Naive thymus-derived CD4-positive, alpha-beta T cell (primary cell): Measurements from ENCODE around the gene LECT2. TPM values are rescaled to one million over a fixed set of nuclear protein-coding genes. Genes with fewer than 3 reads are reported as not detected.
A peak's percentile ranks its signal among the peaks of the same experiment; 100 is the strongest.

Source experiments
- ATAC-seq: fragments of 150-1000 bp; cut with Tn5 transposase; 2 replicates; pipeline ENCODE4 v1.10.0; 2021; ENCODE audit warnings: mild to moderate bottlenecking, moderate library complexity
- CTCF ChIA-PET: fragments of 350-600 bp; sonication (Branson Sonifier 250); formaldehyde crosslinking; loops from one replicate; lab custom pipeline; 2021; ENCODE audit warnings: antibody characterized with exemption; lab: Charles Lee
- POLR2A ChIA-PET: fragments of 350-600 bp; sonication (Branson Sonifier 250); formaldehyde crosslinking; loops from one replicate; lab custom pipeline; 2021; ENCODE audit warnings: antibody characterized with exemption, inconsistent platforms; lab: Charles Lee
- DNase-seq, 9 donors: peaks; one replicate each; pipeline versions ENCODE4 v3.0.0 to v3.0.0-alpha.2; 2020 to 2022; ENCODE audit warnings: mixed read lengths in 1 of 9
- H3K27ac ChIP-seq: one replicate; pipeline ENCODE4 v1.7.0; 2013; ENCODE audit warnings: mild to moderate bottlenecking, low read depth, low read length, moderate library complexity
- H3K27me3 ChIP-seq, 2 donors: one replicate each; pipeline ENCODE4 v1.7.0; 2013; ENCODE audit warnings: low read length in 2 of 2, mild to moderate bottlenecking in 2 of 2, moderate library complexity in 2 of 2; ENCODE audit not compliant: control insufficient read depth in 2 of 2, insufficient read depth in 2 of 2
- H3K36me3 ChIP-seq, 3 experiments: 1 replicate in 2 of 3; 2 replicates in 1 of 3; pipeline ENCODE4 v1.7.0; 2013; ENCODE audit warnings: low read length in 3 of 3, mild to moderate bottlenecking in 3 of 3, moderate library complexity in 1 of 3; ENCODE audit not compliant: insufficient read depth in 3 of 3, control insufficient read depth in 2 of 3
- H3K4me1 ChIP-seq, 2 donors: one replicate each; pipeline ENCODE4 v1.7.0; 2013; ENCODE audit warnings: low read length in 2 of 2, mild to moderate bottlenecking in 2 of 2, moderate library complexity in 1 of 2; ENCODE audit not compliant: control insufficient read depth in 2 of 2, insufficient read depth in 2 of 2
- H3K4me3 ChIP-seq: 2 replicates; pipeline ENCODE4 v1.7.0; 2013; ENCODE audit warnings: mild to moderate bottlenecking, low read length
- H3K9me3 ChIP-seq, 3 experiments: 1 replicate in 2 of 3; 2 replicates in 1 of 3; pipeline ENCODE4 v1.7.0; 2013; ENCODE audit warnings: low read length in 3 of 3; ENCODE audit not compliant: control insufficient read depth in 2 of 3
- H3K27ac Mint-ChIP-seq, 9 donors: one replicate each; pipeline ENCODE4 v1.8.0; 2020 to 2022; ENCODE audit warnings: mixed read lengths in 9 of 9, mild to moderate bottlenecking in 8 of 9, moderate library complexity in 5 of 9, inconsistent platforms in 2 of 9
- H3K27me3 Mint-ChIP-seq, 5 donors: one replicate each; pipeline ENCODE4 v1.8.0; 2021 to 2022; ENCODE audit warnings: mixed read lengths in 5 of 5, mild to moderate bottlenecking in 1 of 5
- H3K36me3 Mint-ChIP-seq, 5 donors: one replicate each; pipeline ENCODE4 v1.8.0; 2020 to 2022; ENCODE audit warnings: mixed read lengths in 5 of 5, mild to moderate bottlenecking in 3 of 5, inconsistent platforms in 1 of 5
- H3K4me1 Mint-ChIP-seq, 7 donors: one replicate each; pipeline ENCODE4 v1.8.0; 2020 to 2022; ENCODE audit warnings: mixed read lengths in 7 of 7, mild to moderate bottlenecking in 3 of 7, inconsistent platforms in 1 of 7
- H3K4me3 Mint-ChIP-seq, 10 donors: one replicate each; pipeline ENCODE4 v1.8.0; 2020 to 2022; ENCODE audit warnings: mild to moderate bottlenecking in 10 of 10, mixed read lengths in 10 of 10, moderate library complexity in 6 of 10, inconsistent platforms in 2 of 10
- H3K9me3 Mint-ChIP-seq, 11 donors: one replicate each; pipeline ENCODE4 v1.8.0; 2020 to 2022; ENCODE audit warnings: mixed read lengths in 11 of 11, mild to moderate bottlenecking in 4 of 11, inconsistent platforms in 1 of 11, moderate library complexity in 1 of 11
- intact Hi-C, 2 donors: fragments of 100-400 bp; cut with micrococcal nuclease; formaldehyde crosslinking; loops; one replicate each; pipeline ENCODE4 v1.15.1; 2023
- polyA plus RNA-seq, 2 donors: library from polyadenylated mRNA; unstranded; fragments of 300-500 nt; fragmentation: Illumina TruSeq; gene quantifications; one replicate each; pipeline ENCODE4 v1.2.3, GENCODE V29; 2021
- total RNA-seq, 6 experiments: library from RNA in 5 of 6; stranded (reverse) in 5 of 6; gene quantifications; 1 replicate in 5 of 6; 2 replicates in 1 of 6; pipeline ENCODE4 v1.2.3 and lab custom pipeline; 2021 to 2026

LECT2 gene
- total and polyA plus RNA-seq, 7 experiments from 2014 or later = not detected

GRCh38 chr5:135913713-135914626 lies 40.8 kb downstream of the LECT2 start:
- Histone ChIP-seq H3K36me3 (no peaks in the 10 kb centered on the region), H3K4me3 (no peak overlapping the region), H3K9me3 (no peaks in the 10 kb centered on the region), H3K27me3 (no peaks in the 10 kb centered on the region), H3K4me1 (peaks cover 0 to 10% of the 10 kb centered on the region in 2 donors), H3K27ac (no peak overlapping the region)
- no peak for DNase-seq
- ATAC-seq = peak; percentile 24
- Mint-ChIP-seq H3K9me3 (peaks cover 0 to 4% (median 0%) of the 10 kb centered on the region in 11 donors), H3K27ac (no peak overlapping the region), H3K4me3 (no peak overlapping the region), H3K27me3 (peaks cover 38 to 55% (median 54%) of the 10 kb centered on the region in 5 donors), H3K36me3 (peaks cover 0 to 4% (median 0%) of the 10 kb centered on the region in 5 donors), H3K4me1 (peaks cover 0 to 3% (median 0%) of the 10 kb centered on the region in 7 donors)
- ChIA-PET CTCF (no interaction called here), POLR2A (no interaction called here)
- intact Hi-C loops = no loop called here

- Mint-ChIP-seq H3K9me3 (peaks cover 0 to 2% (median 0%) of the 10 kb centered on the region in 11 donors), H3K36me3 (no peaks in the 10 kb centered on the region), H3K27me3 (peaks cover 14 to 47% (median 43%) of the 10 kb centered on the region in 5 donors), H3K4me1 (no peaks in the 10 kb centered on the region), H3K27ac (no peak overlapping the region), H3K4me3 (no peak overlapping the region)
- H3K4me1 ChIP-seq = no peaks in the 10 kb centered on the region
- CTCF ChIA-PET = no interaction called here
- H3K27ac ChIP-seq = no peak overlapping the region
- intact Hi-C loops = no loop called here
- ATAC-seq = no peak
- no peak overlapping the region for H3K4me3 ChIP-seq
- no peaks in the 10 kb centered on the region for H3K9me3 ChIP-seq
- H3K36me3 ChIP-seq = no peaks in the 10 kb centered on the region
- no peak for DNase-seq
- no peaks in the 10 kb centered on the region for H3K27me3 ChIP-seq
- POLR2A ChIA-PET = no interaction called here
Observed at GRCh38 chr5:135905144-135905543, 49.6 kb downstream of the LECT2 start.

DNA sequence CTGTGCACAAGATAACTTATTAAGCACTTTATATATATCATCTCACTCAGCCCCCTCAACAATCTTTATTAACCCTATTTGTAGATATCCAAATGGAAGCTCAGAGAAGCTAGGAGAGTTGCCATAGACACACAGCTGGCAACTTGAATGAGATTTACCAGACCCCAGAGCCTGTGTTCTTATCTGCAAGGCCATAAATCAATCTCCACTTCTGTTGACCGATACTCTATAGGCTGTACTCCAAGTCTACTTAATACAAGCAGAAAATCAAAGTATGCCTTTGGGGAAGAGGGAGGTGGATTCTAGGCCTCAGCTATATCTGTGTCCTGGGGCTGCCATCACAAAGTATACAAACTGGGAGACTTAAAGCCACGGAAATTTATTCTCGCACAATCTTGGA lies 53.1 kb downstream of the LECT2 start:
- no peak overlapping the region for H3K27ac ChIP-seq
- ATAC-seq = no peak
- no peaks in the 10 kb centered on the region for H3K36me3 Mint-ChIP-seq
- H3K4me3 ChIP-seq = no peak overlapping the region
- no peak overlapping the region for H3K4me3 Mint-ChIP-seq
- H3K27me3 ChIP-seq = no peaks in the 10 kb centered on the region
- no peak for DNase-seq
- no peaks in the 10 kb centered on the region for H3K9me3 ChIP-seq
- no peaks in the 10 kb centered on the region for H3K4me1 ChIP-seq
- CTCF ChIA-PET = no interaction called here
- POLR2A ChIA-PET = no interaction called here
- no peaks in the 10 kb centered on the region for H3K4me1 Mint-ChIP-seq
- intact Hi-C loops = no loop called here
- H3K36me3 ChIP-seq = no peaks in the 10 kb centered on the region
- peaks cover 0 to 2% (median 0%) of the 10 kb centered on the region in 11 donors for H3K9me3 Mint-ChIP-seq
- H3K27ac Mint-ChIP-seq = no peak overlapping the region
- peaks cover 19 to 46% (median 38%) of the 10 kb centered on the region in 5 donors for H3K27me3 Mint-ChIP-seq

DNA sequence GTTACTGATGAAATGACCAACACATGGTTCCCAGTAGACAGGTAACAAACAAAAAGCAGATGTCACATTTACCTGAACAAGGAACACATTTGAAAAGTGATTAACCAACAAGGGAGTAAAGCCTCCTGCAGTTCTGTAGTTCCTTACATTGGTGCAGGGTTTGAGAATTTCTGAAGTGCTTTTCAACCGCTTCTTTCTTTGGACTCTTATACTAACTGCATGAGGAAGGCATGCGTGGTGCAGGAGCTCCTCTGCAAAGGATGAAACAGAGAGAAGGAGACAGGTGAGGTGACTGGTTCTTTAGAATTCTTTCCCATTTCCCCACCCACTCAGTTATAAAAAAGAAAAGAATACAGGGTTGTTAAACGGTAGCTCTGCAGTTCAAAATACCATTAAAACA lies 54.5 kb downstream of the LECT2 start:
- intact Hi-C loops = no loop called here
- H3K4me3 Mint-ChIP-seq = no peak overlapping the region
- Histone ChIP-seq H3K4me1 (no peaks in the 10 kb centered on the region), H3K36me3 (no peaks in the 10 kb centered on the region), H3K27ac (no peak overlapping the region), H3K9me3 (no peaks in the 10 kb centered on the region), H3K27me3 (no peaks in the 10 kb centered on the region), H3K4me3 (no peak overlapping the region)
- no peaks in the 10 kb centered on the region for H3K4me1 Mint-ChIP-seq
- DNase-seq (no peak), ATAC-seq (no peak)
- H3K36me3 Mint-ChIP-seq = no peaks in the 10 kb centered on the region
- H3K9me3 Mint-ChIP-seq = peaks cover 0 to 2% (median 0%) of the 10 kb centered on the region in 11 donors
- POLR2A ChIA-PET = no interaction called here
- CTCF ChIA-PET = no interaction called here
- H3K27me3 Mint-ChIP-seq = peaks cover 27 to 44% (median 36%) of the 10 kb centered on the region in 5 donors
- H3K27ac Mint-ChIP-seq = no peak overlapping the region

- peaks cover 0 to 2% (median 0%) of the 10 kb centered on the region in 11 donors for H3K9me3 Mint-ChIP-seq
- ChIA-PET CTCF (interaction anchor here (0.6 kb wide), 1 partner anchor 967 kb away, joined by 3 read pairs; no protein-coding TSS in a partner anchor), POLR2A (no interaction called here)
- no peaks in the 10 kb centered on the region for H3K27me3 ChIP-seq
- H3K27ac ChIP-seq = no peak overlapping the region
- no peak overlapping the region for H3K27ac Mint-ChIP-seq
- no peaks in the 10 kb centered on the region for H3K4me1 ChIP-seq
- no peaks in the 10 kb centered on the region for H3K36me3 Mint-ChIP-seq
- intact Hi-C loops = no loop called here
- H3K4me3 Mint-ChIP-seq = no peak overlapping the region
- H3K27me3 Mint-ChIP-seq = peaks cover 28 to 49% (median 41%) of the 10 kb centered on the region in 5 donors
- no peak for ATAC-seq
- H3K9me3 ChIP-seq = no peaks in the 10 kb centered on the region
- DNase-seq = no peak
- peaks cover 0 to 2% (median 0%) of the 10 kb centered on the region in 7 donors for H3K4me1 Mint-ChIP-seq
- no peaks in the 10 kb centered on the region for H3K36me3 ChIP-seq
- no peak overlapping the region for H3K4me3 ChIP-seq
Observed at GRCh38 chr5:135898651-135899050, 56.1 kb downstream of the LECT2 start.

Other genes starting within 250 kb of the LECT2 start
- gene SLC25A48, start 120.3 kb downstream of the LECT2 start, total RNA-seq = not detected
- not detected for gene SLC25A48, start 120.3 kb downstream of the LECT2 start, polyA plus RNA-seq
- under 1 TPM in 1 of 5 experiments, not detected in 4; 0.70 TPM for gene IL9, start 59.1 kb downstream of the LECT2 start, total RNA-seq
- gene IL9, start 59.1 kb downstream of the LECT2 start, polyA plus RNA-seq = not detected
- 100 to 1,000 TPM in 1 of 5 experiments, 10 to 100 TPM in 3, not detected in 1; 18.1 to 167 (median 20.5) TPM for gene TGFBI, start 74.0 kb upstream of the LECT2 start, total RNA-seq
- gene TGFBI, start 74.0 kb upstream of the LECT2 start, polyA plus RNA-seq = under 1 TPM; 0.07 to 0.32 TPM
- gene SMAD5, start 177.9 kb upstream of the LECT2 start, total RNA-seq = 10 to 100 TPM in 2 of 5 experiments, 1 to 10 TPM in 3; 1.8 to 17.6 (median 9.0) TPM
- 1 to 10 TPM; 5.0 to 7.2 TPM for gene SMAD5, start 177.9 kb upstream of the LECT2 start, polyA plus RNA-seq
- not detected for gene SMIM32, start 238.2 kb upstream of the LECT2 start, total RNA-seq
- not detected for gene SMIM32, start 238.2 kb upstream of the LECT2 start, polyA plus RNA-seq